Endothelial cell of umbilical vein (primary cell): ENCODE results near the gene NPTN.

ENCODE experiments used
- EZH2 ChIP-seq: IDR thresholded peaks from 2 replicates; pipeline ENCODE4 v1.6.1; 2012; ENCODE audit warnings: borderline replicate concordance, low read depth, mild to moderate bottlenecking, moderate library complexity, low read length, inconsistent platforms; ENCODE audit not compliant: severe bottlenecking
- POLR2AphosphoS5 ChIP-seq: IDR thresholded peaks from 2 replicates; pipeline ENCODE4 v1.6.1; 2012; ENCODE audit warnings: low read depth, mild to moderate bottlenecking, control low read depth, low read length, moderate library complexity; ENCODE audit not compliant: insufficient read depth

- TF ChIP-seq POLR2AphosphoS5 (no peak), EZH2 (no peak)
Observed at GRCh38 chr15:73654659-73655058, 21.5 kb upstream of the NPTN start.
